ENCODE measurements around the gene CCNY. TPM values are rescaled to one million over a fixed set of nuclear protein-coding genes. Genes with fewer than 3 reads are reported as not detected.

CCNY gene
- total RNA-seq, 4 donors from 2014 or later: 22.4 to 35.1 (median 29.9) TPM

DNA sequence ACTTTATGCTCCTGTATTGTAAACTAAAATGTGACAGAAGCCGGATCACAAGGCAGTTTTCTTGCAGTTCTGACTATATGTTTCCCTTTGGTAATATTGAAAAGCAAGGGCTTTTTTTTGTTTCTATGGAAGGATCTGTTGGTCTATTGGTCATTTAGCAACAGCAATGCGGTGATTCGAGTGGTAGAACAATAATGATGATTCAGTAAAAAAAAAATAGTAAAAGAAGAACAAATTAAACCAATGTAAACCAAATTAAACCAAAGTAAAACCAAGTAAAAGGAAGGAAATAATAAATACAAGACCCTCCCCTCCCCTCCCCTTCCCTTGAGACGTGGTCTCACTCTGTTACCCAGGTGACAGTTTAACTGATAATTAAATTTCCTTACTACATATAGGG lies 17.8 kb upstream of the CCNY start:
- TF ChIP-seq, protein P1, sequence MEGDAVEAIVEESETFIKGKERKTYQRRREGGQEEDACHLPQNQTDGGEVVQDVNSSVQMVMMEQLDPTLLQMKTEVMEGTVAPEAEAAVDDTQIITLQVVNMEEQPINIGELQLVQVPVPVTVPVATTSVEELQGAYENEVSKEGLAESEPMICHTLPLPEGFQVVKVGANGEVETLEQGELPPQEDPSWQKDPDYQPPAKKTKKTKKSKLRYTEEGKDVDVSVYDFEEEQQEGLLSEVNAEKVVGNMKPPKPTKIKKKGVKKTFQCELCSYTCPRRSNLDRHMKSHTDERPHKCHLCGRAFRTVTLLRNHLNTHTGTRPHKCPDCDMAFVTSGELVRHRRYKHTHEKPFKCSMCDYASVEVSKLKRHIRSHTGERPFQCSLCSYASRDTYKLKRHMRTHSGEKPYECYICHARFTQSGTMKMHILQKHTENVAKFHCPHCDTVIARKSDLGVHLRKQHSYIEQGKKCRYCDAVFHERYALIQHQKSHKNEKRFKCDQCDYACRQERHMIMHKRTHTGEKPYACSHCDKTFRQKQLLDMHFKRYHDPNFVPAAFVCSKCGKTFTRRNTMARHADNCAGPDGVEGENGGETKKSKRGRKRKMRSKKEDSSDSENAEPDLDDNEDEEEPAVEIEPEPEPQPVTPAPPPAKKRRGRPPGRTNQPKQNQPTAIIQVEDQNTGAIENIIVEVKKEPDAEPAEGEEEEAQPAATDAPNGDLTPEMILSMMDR (IDR thresholded peaks at IDR 0.05): no peak
- no peak for TF ChIP-seq POLR2AphosphoS5 (IDR thresholded peaks at IDR 0.05)

DNA sequence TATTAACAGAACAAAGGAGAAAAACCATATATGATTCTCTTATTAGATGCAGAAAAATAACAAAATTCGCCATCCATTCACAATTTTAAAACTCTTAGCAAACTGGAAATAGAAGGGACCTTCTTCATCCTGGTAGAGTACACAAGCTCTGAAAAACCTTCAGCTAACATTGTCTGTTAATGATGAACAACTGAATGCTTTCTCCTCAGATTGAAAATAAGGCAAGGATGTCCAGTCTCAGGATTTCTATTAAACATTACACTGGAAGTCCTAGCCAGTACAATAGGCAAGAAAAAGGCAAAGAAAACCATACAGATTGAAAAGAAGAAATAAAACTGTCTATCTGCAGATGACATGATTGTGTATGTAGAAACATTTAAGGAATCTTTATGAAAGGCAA lies 16.0 kb upstream of the CCNY start:
- Histone ChIP-seq H3K27me3 (no peaks in the 10 kb centered on the region), H3K27ac (no peak overlapping the region), H3K4me1 (no peaks in the 10 kb centered on the region), H3K9me3 (no peaks in the 10 kb centered on the region), H3K4me3 (no peak overlapping the region), H3K36me3 (peaks cover 5% of the 10 kb centered on the region)
- 100% methylated on average over 1 of the region's 1 CpG for WGBS
- TF ChIP-seq, protein P1 (IDR thresholded peaks at IDR 0.05): no peak
- TF ChIP-seq POLR2A (IDR thresholded peaks at IDR 0.05) (no peak), EP300 (IDR thresholded peaks at IDR 0.05) (no peak), POLR2AphosphoS5 (IDR thresholded peaks at IDR 0.05) (no peak)
- DNase-seq (ENCODE audit: low spot score in 2 of 2): no peak

More for the DNA sequence above, 17.8 kb upstream of the CCNY start:
- H3K27me3 ChIP-seq: no peaks in the 10 kb centered on the region
- no peaks in the 10 kb centered on the region for H3K4me1 ChIP-seq
- H3K9me3 ChIP-seq: no peaks in the 10 kb centered on the region
- peaks cover 5% of the 10 kb centered on the region for H3K36me3 ChIP-seq
- H3K27ac ChIP-seq: no peak overlapping the region
- no peak for DNase-seq (ENCODE audit: low spot score in 2 of 2)
- WGBS: 87% methylated on average over 4 of the region's 4 CpGs
- H3K4me3 ChIP-seq: no peak overlapping the region

DNA sequence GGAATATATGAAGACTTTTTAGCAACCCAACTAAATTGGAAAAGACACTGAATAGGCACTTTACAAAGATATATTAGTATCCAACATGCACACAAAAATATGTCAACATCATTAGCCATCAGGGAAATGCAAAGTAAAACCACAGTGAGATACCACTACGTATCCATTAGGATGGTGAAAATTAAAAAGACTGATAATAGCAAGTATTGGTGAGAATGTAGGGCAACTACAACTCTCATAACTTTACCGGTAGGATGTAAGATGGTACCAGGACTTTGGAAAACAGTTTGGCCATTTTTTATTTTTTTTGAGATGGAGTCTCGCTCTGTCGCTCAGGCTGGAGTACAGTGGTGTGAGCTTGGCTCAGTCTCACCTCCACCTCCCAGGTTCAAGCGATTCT lies 13.7 kb upstream of the CCNY start:
- H3K27me3 ChIP-seq: no peaks in the 10 kb centered on the region
- no peak for TF ChIP-seq POLR2AphosphoS5 (IDR thresholded peaks at IDR 0.05)
- TF ChIP-seq, protein P1 (IDR thresholded peaks at IDR 0.05): no peak
- TF ChIP-seq POLR2A (IDR thresholded peaks at IDR 0.05): no peak
- no peak for TF ChIP-seq EP300 (IDR thresholded peaks at IDR 0.05)
- H3K27ac ChIP-seq: no peak overlapping the region
- H3K9me3 ChIP-seq: no peaks in the 10 kb centered on the region
- H3K36me3 ChIP-seq: peaks cover under 1% of the 10 kb centered on the region
- 99% methylated on average over 5 of the region's 5 CpGs for WGBS
- DNase-seq (ENCODE audit: low spot score in 2 of 2): no peak
- H3K4me1 ChIP-seq: no peaks in the 10 kb centered on the region
- H3K4me3 ChIP-seq: no peak overlapping the region

DNA sequence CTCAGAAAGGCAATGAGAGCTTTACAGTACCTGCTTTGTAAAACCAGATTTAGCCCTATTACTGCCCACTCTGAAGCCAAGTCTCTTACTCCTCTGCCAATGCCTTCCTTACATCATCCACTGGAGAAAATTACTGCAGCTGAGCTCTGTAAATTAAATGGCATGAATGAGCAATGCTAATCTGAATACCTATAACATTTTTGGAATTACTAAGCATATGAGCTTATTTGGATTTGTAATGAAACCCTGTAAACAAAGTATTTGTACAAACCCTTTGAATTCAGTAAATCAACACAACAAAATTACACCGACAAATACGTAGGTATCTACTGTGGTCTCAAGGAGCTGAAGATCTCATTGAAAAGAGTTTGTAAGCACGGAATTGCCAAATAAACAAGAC lies 12.1 kb upstream of the CCNY start:
- Histone ChIP-seq H3K36me3 (no peaks in the 10 kb centered on the region), H3K4me1 (no peaks in the 10 kb centered on the region), H3K4me3 (no peak overlapping the region), H3K27me3 (no peaks in the 10 kb centered on the region), H3K9me3 (no peaks in the 10 kb centered on the region), H3K27ac (no peak overlapping the region)
- DNase-seq (ENCODE audit: low spot score in 2 of 2): no peak
- 94% methylated on average over 3 of the region's 3 CpGs for WGBS
- TF ChIP-seq POLR2AphosphoS5 (IDR thresholded peaks at IDR 0.05): no peak
- TF ChIP-seq, protein P1 (IDR thresholded peaks at IDR 0.05): no peak
- TF ChIP-seq POLR2A (IDR thresholded peaks at IDR 0.05): no peak
- TF ChIP-seq EP300 (IDR thresholded peaks at IDR 0.05): no peak

DNA sequence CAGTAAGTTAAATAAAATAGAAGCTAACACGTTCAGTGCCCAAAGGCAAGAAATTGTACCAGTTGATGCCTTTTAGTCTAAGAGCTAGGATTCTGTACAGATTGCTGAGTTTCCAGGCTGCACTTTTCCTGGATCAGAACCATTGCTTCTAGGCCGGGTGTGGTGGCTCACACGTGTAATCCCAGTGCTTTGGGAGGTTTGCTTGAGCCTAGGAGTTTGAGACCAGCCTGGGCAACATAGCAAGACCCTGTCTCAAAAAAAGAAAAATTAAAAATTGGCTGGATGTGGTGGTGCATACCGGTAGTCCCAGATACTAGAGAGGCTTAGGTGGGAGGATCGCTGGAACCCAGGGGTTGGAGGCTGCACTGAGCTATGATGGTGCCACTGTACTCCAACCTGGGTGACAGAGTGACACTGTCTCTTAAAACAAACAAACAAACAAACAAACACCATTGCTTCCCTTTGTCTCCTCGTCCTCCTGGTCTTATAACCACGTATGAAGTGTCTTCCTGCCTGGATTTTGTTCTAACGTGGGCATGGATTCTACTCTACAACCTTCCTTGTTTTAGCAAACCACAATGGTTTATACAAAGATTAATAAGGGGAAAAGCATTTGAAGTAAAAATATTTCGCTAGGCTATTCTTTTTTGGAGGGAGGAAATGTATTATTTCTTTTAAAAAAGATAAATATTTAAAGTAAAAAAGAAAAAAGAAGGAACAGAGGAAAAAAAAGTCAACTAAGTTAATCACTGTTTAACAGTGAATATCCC lies 9.7 kb upstream of the CCNY start:
- DNase-seq (ENCODE audit: low spot score in 2 of 2): no peak
- 86% methylated on average over 9 of the region's 9 CpGs for WGBS
- no peak overlapping the region for H3K4me3 ChIP-seq
- no peaks in the 10 kb centered on the region for H3K36me3 ChIP-seq
- no peak overlapping the region for H3K27ac ChIP-seq
- H3K9me3 ChIP-seq: no peaks in the 10 kb centered on the region
- TF ChIP-seq POLR2AphosphoS5 (IDR thresholded peaks at IDR 0.05) (no peak), POLR2A (IDR thresholded peaks at IDR 0.05) (no peak), EP300 (IDR thresholded peaks at IDR 0.05) (no peak)
- TF ChIP-seq, protein P1 (IDR thresholded peaks at IDR 0.05): no peak
- H3K27me3 ChIP-seq: no peaks in the 10 kb centered on the region
- peaks cover 10% of the 10 kb centered on the region for H3K4me1 ChIP-seq

All from suprapubic skin (tissue), 4 donors.